ENCODE measurements around the gene BABAM2.

The BABAM2 gene

DNA sequence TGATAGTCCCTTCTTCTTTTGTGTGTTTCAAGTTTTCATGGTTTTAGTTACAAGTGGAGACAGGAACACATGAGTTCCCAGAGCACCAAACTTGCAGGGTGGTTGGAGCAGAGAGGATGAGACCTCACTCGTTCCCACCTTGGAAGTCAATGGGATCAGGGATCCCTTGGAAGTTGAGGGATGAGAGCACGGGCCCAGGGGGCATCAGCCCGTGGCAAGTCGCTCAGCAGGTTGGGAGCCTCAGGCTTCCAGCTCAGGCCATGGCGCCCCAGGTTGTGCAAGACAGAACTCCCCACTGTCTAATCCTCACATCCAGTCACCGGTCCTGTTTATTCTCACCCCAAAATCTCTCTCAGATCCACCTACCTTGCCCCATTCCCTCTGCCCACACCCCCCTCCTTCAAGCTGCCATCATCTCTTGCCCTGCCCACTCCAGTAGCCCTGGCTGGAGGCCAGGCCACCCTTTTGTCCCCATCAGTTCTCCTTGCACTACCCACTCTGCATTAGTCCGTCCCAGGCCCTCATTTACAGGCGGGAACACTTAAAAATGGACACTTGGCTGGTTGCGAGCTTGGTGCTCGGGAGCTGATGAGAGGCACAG is 464.5 kb downstream of the BABAM2 start:
- no peak overlapping the region for H3K4me2 ChIP-seq (ENCODE audit: insufficient read depth, low read length)
- H3K9ac ChIP-seq (ENCODE audit: low read depth, low read length), result no peak overlapping the region
- peaks cover 14% of the 10 kb centered on the region; the same call in 1 of the 2 replicates for H4K20me1 ChIP-seq (ENCODE audit: insufficient read depth, low read length)
- no peak for TF ChIP-seq EZH2 (IDR thresholded peaks at IDR 0.05; ENCODE audit: borderline replicate concordance, low read depth, low read length, severe bottlenecking)
- TF ChIP-seq, protein P1, sequence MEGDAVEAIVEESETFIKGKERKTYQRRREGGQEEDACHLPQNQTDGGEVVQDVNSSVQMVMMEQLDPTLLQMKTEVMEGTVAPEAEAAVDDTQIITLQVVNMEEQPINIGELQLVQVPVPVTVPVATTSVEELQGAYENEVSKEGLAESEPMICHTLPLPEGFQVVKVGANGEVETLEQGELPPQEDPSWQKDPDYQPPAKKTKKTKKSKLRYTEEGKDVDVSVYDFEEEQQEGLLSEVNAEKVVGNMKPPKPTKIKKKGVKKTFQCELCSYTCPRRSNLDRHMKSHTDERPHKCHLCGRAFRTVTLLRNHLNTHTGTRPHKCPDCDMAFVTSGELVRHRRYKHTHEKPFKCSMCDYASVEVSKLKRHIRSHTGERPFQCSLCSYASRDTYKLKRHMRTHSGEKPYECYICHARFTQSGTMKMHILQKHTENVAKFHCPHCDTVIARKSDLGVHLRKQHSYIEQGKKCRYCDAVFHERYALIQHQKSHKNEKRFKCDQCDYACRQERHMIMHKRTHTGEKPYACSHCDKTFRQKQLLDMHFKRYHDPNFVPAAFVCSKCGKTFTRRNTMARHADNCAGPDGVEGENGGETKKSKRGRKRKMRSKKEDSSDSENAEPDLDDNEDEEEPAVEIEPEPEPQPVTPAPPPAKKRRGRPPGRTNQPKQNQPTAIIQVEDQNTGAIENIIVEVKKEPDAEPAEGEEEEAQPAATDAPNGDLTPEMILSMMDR (IDR thresholded peaks at IDR 0.05; ENCODE audit: borderline replicate concordance, extremely low read depth, low read length, poor library complexity, severe bottlenecking), result no peak
- DNase-seq (no peak), ATAC-seq (ENCODE audit: insufficient read depth, low read depth) (no peak)
- H3K79me2 ChIP-seq (ENCODE audit: insufficient read depth, low read length), result no peaks in the 10 kb centered on the region
- H3K4me3 ChIP-seq (ENCODE audit: low read depth in 1 of 2, low read length in 2 of 2), result no peak overlapping the region
- no peaks in the 10 kb centered on the region for H3K36me3 ChIP-seq (ENCODE audit: insufficient read depth, low read length)
- H3K27ac ChIP-seq (ENCODE audit: low read length), result no peak overlapping the region
- peaks cover 16% of the 10 kb centered on the region for H3K4me1 ChIP-seq (ENCODE audit: insufficient read depth, low read length)
- H3K27me3 ChIP-seq (ENCODE audit: insufficient read depth, low read length, poor library complexity), result no peaks in the 10 kb centered on the region
- no peaks in the 10 kb centered on the region for H3K9me3 ChIP-seq (ENCODE audit: insufficient read depth, low read length, severe bottlenecking)
- H2AFZ ChIP-seq (ENCODE audit: low read depth, low read length), result no peak overlapping the region

DNA sequence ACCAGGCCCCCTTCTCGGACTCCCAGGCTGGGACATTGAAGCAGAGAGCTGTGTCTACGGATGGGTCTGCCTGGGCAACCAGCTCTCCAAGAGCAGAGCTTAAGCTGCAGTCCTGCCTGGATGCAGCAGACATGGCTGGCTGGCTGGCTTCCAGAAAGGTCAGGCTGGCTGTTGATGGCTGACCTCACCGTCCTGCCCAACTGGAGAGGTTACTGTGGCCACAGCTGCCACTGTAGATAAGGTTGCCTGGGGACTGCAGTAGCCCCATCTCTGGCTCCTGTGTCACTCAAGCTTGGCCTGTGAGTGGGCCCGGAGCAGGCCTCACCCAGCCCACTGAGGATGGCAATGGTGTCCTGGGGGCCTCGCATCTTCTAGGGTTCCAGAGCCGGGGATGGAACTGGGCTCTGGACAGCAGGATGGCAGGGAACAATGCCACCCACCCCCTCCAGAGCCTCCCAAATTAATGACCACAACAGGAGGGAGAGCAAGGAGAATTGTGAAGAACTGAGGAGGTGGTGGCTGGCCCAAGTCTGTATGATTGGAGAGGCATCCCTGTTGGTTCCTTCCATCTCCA is 465.1 kb downstream of the BABAM2 start:
- DNase-seq (no peak), ATAC-seq (ENCODE audit: insufficient read depth, low read depth) (no peak)
- H3K79me2 ChIP-seq (ENCODE audit: insufficient read depth, low read length), result no peaks in the 10 kb centered on the region
- H2AFZ ChIP-seq (ENCODE audit: low read depth, low read length), result no peak overlapping the region
- H3K9ac ChIP-seq (ENCODE audit: low read depth, low read length), result no peak overlapping the region
- TF ChIP-seq, protein P1 (IDR thresholded peaks at IDR 0.05; ENCODE audit: borderline replicate concordance, extremely low read depth, low read length, poor library complexity, severe bottlenecking), result no peak
- no peak for TF ChIP-seq EZH2 (IDR thresholded peaks at IDR 0.05; ENCODE audit: borderline replicate concordance, low read depth, low read length, severe bottlenecking)
- no peaks in the 10 kb centered on the region for H3K36me3 ChIP-seq (ENCODE audit: insufficient read depth, low read length)
- H3K4me2 ChIP-seq (ENCODE audit: insufficient read depth, low read length), result no peak overlapping the region
- no peaks in the 10 kb centered on the region for H3K9me3 ChIP-seq (ENCODE audit: insufficient read depth, low read length, severe bottlenecking)
- peaks cover 21% of the 10 kb centered on the region for H3K4me1 ChIP-seq (ENCODE audit: insufficient read depth, low read length)
- H3K27me3 ChIP-seq (ENCODE audit: insufficient read depth, low read length, poor library complexity), result no peaks in the 10 kb centered on the region
- peaks cover 16% of the 10 kb centered on the region; the same call in 1 of the 2 replicates for H4K20me1 ChIP-seq (ENCODE audit: insufficient read depth, low read length)
- H3K27ac ChIP-seq (ENCODE audit: low read length), result no peak overlapping the region
- H3K4me3 ChIP-seq (ENCODE audit: low read depth in 1 of 2, low read length in 2 of 2), result no peak overlapping the region

DNA sequence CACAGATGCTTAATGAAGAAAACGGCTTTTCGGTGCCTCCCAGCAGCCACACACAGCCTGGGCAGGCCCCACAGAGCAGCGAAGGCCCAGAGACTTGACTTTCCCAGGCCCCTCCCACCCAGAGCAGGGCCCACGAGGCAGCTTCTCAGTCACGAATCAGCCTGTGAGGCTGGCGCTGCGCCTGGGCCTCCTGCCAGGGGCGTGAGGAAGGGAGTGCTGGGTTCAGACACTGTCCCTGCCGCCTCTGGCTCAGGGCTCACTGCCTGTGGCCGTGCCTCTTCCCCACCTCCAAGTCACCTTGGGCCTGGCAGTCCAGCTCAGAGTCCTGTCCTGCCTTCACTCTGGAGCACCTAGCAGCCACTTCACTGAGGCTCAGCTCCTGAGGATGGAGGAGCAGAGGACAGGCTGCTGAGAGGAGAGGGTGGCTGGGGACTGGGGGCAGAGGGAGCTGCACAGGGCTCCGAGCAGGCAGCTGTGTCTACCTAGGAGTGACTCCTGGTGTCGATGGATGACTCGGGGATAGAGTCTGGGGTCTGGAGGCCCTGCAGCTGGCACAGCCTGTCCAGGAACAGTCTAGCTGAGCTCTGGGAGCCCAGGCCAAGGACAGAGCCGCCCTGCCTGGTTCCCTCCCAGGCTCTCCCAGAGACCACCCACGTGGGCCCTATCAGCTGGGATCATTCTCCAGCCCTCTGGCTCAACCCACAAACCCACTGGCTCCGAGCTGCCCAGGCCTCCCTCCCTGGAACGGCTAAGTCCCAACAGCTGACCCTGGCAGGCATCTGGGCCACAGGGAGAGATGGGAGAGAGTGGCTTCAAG is 465.8 kb downstream of the BABAM2 start:
- peaks cover 21% of the 10 kb centered on the region for H3K4me1 ChIP-seq (ENCODE audit: insufficient read depth, low read length)
- H3K27ac ChIP-seq (ENCODE audit: low read length), result no peak overlapping the region
- ATAC-seq (ENCODE audit: insufficient read depth, low read depth) (peak; percentile 20; the same call in 1 of the 3 replicates), DNase-seq (peak; percentile 43)
- H3K9me3 ChIP-seq (ENCODE audit: insufficient read depth, low read length, severe bottlenecking), result no peaks in the 10 kb centered on the region
- no peak overlapping the region for H3K4me3 ChIP-seq (ENCODE audit: low read depth in 1 of 2, low read length in 2 of 2)
- H2AFZ ChIP-seq (ENCODE audit: low read depth, low read length), result no peak overlapping the region
- no peaks in the 10 kb centered on the region for H3K27me3 ChIP-seq (ENCODE audit: insufficient read depth, low read length, poor library complexity)
- no peaks in the 10 kb centered on the region for H3K36me3 ChIP-seq (ENCODE audit: insufficient read depth, low read length)
- TF ChIP-seq, protein P1 (IDR thresholded peaks at IDR 0.05; ENCODE audit: borderline replicate concordance, extremely low read depth, low read length, poor library complexity, severe bottlenecking), result no peak
- TF ChIP-seq EZH2 (IDR thresholded peaks at IDR 0.05; ENCODE audit: borderline replicate concordance, low read depth, low read length, severe bottlenecking), result no peak
- no peak overlapping the region for H3K4me2 ChIP-seq (ENCODE audit: insufficient read depth, low read length)
- peaks cover 16% of the 10 kb centered on the region; the same call in 1 of the 2 replicates for H4K20me1 ChIP-seq (ENCODE audit: insufficient read depth, low read length)
- no peak overlapping the region for H3K9ac ChIP-seq (ENCODE audit: low read depth, low read length)
- H3K79me2 ChIP-seq (ENCODE audit: insufficient read depth, low read length), result no peaks in the 10 kb centered on the region

Measured in DND-41 (cell line).